Sigmoid colon (tissue), 4 donors: Measurements from ENCODE around the gene TEX261.

ENCODE experiments used
- EP300 ChIP-seq, 4 donors: sonication (generic); formaldehyde crosslinking; IDR thresholded peaks; one replicate each; pipeline ENCODE4 v1.6.1; 2017; ENCODE audit warnings: antibody characterized with exemption in 4 of 4
- POLR2A ChIP-seq, 2 donors: fragments of 450-650 bp; IDR thresholded peaks; one replicate each; pipeline ENCODE4 v1.6.1; 2016; ENCODE audit warnings: antibody characterized with exemption in 2 of 2, mild to moderate bottlenecking in 2 of 2, moderate library complexity in 2 of 2
- POLR2AphosphoS5 ChIP-seq, 4 donors: sonication (generic); formaldehyde crosslinking; IDR thresholded peaks; one replicate each; pipeline ENCODE4 v1.6.1; 2017; ENCODE audit warnings: antibody characterized with exemption in 4 of 4
- TF ChIP-seq, protein P1 (sequence below), 4 experiments: fragments of 450-650 bp in 3 of 4; fragments of 200-600 bp in 1 of 4; IDR thresholded peaks; one replicate each; pipeline ENCODE4 v1.5.1; 2016 to 2019; ENCODE audit warnings: antibody characterized with exemption in 4 of 4, mild to moderate bottlenecking in 3 of 4, moderate library complexity in 2 of 4

DNA sequence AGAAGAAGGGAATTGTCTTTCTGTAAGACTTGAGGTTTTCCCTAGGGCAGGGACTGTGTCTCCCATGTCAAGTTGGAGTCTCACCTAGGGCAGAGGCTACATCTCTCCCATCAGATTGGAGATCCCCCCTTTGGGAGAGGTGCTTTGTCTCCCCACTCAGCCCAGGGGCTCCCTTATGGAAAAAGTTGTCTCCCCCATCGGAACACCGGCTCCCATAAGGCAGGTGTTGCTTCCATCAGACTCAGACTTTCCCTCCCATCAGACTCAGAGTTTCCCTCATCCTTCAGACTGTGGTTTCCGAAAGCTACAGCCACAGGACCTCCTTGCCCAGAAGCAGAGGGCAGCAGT lies 10.5 kb downstream of the TEX261 start:
- TF ChIP-seq POLR2A (IDR thresholded peaks at IDR 0.05) (no peak), EP300 (IDR thresholded peaks at IDR 0.05) (no peak), POLR2AphosphoS5 (IDR thresholded peaks at IDR 0.05) (no peak)
- TF ChIP-seq, protein P1, sequence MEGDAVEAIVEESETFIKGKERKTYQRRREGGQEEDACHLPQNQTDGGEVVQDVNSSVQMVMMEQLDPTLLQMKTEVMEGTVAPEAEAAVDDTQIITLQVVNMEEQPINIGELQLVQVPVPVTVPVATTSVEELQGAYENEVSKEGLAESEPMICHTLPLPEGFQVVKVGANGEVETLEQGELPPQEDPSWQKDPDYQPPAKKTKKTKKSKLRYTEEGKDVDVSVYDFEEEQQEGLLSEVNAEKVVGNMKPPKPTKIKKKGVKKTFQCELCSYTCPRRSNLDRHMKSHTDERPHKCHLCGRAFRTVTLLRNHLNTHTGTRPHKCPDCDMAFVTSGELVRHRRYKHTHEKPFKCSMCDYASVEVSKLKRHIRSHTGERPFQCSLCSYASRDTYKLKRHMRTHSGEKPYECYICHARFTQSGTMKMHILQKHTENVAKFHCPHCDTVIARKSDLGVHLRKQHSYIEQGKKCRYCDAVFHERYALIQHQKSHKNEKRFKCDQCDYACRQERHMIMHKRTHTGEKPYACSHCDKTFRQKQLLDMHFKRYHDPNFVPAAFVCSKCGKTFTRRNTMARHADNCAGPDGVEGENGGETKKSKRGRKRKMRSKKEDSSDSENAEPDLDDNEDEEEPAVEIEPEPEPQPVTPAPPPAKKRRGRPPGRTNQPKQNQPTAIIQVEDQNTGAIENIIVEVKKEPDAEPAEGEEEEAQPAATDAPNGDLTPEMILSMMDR (IDR thresholded peaks at IDR 0.05), result no peak
